DLD1 (cell line): Measurements from ENCODE around the gene IMPDH1.
"Not testable (repeated sequence)": the region's sequence is repeated elsewhere in the genome, so short reads cannot be mapped to it uniquely, and the experiment has no call there.

Source experiments
- in situ Hi-C: cut with HindIII; loops from 2 replicates; pipeline ENCODE4 v1.10.0; 2017; ENCODE audit warnings: low sequenced_read_pairs

The IMPDH1 gene

DNA sequence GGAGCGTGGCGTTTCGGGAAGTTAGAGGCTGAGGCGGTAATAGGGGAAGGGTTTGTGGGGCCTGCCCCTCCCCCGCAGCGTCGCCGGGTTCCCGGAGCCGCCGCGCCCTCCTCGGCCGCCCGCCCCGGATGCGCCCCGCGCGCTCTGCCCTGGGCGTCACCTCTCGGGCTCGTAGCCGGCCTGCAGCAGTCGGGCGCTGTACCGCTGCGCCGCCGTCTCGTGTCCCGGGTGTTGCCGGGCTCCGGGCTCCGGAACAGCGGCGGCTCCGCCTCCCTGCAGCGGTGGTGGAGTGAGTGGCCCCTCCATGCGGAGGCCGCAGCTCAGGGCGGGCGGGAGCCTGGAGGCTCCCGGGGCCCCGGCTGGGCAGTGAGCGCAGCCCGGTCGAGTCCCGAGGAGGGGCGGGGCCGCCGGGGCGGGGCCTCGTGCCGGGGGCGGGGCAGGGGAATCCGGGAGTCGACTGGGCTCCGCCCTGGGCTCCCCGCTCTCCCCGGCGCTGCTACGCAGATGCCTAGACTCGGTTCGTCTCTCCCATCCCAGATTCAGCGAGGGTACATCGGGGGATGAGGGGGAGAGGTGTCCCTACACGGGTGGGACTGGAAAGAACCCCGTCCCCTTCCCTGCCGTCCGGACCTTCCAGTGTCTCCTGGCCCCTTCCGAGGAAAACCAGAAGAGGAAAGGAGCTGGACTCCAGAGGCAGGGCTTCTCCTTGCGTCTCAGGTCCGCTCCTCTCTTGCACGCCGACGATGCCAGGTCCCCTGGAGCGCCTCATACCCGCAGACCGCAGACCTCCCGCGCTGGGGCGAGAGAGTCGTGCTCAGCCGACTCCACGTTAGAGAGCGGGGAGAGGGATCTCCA is at the start of gene IMPDH1:
Gene IMPDH1, minus strand, starts transcription at position 387 of the 855 bp plus-strand sequence. Its CDS starts 81 bp downstream, at position 306.
- in situ Hi-C loops, result no loop called here

DNA sequence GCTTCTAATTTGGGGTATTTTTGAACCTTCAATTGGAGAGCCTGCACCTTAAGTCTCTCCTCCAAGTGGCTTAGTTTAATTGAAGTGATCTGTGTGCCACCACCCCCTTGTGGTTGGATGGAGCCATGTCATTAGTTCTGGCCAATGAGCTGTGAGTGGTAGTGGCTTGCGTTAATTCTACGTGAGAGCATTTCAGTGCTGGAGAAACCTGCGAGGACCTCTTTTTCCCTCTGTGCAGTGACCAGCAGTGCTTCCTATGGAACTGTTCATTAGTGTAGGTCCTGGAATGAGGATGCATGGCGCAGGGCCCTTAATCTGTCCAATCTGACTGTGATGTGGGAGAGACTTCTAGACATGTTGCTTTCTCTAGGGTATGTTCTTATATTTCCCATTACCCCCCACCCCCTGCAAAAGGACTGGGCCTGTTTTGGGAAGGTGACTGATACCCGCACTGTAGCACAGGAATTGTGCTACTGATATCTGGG is 49.7 kb upstream of the IMPDH1 start:
- in situ Hi-C loops, result no loop called here

DNA sequence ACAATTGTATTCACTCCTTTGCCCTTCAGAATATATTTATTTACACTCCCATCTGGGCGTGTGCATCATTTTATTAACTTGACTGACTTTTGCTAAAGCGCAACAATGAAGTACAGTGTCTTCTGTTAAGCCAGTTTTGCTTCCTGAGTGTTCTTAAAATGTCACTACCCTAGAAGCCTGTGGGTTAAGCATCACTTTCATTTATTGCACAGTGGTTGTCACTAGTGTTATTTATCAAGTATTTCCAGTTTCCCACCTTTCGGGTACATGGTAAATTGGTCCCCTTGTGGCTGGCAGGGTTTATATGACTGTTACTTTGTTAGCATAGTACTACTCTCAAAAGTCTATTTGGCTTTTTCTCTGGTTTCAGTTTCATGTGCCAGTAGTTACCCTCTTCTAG is 49.2 kb upstream of the IMPDH1 start:
- in situ Hi-C loops, result no loop called here

DNA sequence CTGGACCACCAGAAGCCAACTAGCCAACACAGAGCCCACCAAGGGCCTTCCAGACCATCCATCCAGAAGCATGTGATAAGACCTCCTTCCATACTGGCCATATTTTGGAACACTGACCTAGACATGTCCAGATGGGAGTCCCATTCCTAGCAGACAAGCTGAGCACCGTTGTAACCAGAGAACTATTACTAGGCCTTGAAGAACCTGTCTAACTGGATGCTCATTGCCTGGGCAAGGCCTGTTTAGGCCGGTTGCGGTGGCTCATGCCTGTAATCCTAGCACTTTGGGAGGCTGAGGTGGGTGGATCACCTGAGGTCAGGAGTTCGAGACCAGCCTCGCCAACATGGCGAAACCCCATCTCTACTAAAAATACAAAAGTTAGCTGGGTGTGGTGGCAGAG is 47.6 kb upstream of the IMPDH1 start:
- in situ Hi-C loops, result not testable (repeated sequence)

DNA sequence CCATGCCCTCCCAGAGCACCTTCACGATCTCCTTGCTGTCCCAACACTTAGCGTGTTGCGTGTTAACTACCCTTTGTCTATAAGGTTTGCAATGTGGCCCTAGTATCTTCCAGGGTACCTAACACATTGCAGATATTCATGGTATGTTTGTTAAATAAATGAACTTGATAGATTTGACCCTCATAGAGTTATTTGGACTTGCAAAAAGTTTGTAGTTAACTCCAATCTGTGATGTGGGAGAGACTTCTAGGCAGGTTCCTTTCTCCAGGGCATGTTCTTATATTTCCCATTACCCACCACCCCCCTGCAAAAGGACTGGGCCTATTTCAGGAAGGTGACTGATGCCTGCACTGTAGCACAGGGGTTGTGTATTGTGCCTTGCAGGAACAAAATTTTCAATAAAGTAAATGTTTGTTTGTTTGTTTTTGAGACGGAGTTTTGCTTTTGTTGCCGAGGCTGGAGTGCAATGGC is 46.5 kb upstream of the IMPDH1 start:
- in situ Hi-C loops, result no loop called here

DNA sequence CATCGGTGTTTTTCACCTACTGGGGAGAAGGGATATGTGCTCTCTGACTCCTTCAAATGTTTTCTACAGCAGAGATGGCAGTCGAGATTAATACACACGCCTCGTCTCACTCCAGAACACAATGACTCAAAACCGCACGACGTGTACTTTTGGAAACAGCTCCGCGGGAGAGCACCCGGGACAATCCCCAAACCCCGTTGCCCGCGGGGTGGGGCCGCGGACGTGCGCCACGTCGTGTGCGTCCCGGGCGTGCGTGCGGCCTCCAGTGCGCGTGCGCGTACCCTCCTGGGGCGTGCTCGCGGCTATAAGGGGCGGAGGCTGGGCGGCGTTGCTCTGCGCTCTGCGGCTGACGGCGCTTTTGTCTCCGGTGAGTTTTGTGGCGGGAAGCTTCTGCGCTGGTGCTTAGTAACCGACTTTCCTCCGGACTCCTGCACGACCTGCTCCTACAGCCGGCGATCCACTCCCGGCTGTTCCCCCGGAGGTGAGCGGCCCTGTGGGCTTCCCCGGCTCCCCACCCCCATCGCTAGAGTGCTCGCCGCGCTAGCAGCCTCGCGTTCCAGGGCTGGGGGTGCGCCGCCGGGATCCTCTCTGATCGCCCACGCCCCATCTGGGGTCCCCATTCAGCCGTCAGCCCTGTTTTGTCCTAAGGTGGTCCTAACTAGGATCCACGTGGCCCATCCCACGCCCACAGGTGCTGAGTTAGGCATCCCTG is 45.9 kb upstream of the IMPDH1 start, which contains the start of gene HILPDA:
Gene HILPDA, plus strand, starts transcription at position 336 of the 712 bp plus-strand sequence. CDS start 1,391 bp downstream, outside the sequence.
- in situ Hi-C loops, result no loop called here

DNA sequence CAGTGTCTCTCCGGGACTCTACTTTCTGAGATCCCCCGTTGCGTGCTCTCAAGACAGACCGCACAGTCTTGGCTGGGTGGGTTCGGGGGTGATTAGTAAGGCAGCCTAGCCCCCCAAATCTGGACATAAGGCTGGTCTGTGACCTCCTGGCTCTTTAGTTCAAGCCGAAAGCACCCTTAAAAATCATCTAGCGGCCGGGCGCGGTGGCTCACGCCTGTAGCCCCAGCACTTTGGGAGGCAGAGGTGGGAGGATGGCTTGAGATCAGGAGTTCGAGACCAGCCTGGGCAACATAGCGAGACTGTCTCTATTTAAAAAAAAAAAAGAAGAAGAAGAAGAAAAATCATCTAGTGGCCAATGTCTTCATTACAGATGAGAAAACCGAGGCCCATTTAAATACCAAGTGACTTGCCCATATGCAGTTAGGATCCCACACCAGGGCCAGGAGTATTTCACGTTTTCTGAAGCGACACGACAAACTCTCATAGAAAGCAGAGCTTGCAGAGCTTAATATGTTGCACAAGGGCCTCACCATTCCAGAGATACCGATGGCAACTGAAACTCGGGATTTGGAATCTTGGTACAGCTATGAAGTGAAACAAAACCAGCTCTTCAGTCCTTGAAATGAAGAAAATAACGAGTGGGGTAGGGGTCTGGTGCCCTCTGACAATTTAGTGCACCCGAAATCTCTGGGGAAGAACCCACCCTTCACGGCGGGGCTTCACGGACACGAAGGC is 45.2 kb upstream of the IMPDH1 start:
- in situ Hi-C loops, result no loop called here

DNA sequence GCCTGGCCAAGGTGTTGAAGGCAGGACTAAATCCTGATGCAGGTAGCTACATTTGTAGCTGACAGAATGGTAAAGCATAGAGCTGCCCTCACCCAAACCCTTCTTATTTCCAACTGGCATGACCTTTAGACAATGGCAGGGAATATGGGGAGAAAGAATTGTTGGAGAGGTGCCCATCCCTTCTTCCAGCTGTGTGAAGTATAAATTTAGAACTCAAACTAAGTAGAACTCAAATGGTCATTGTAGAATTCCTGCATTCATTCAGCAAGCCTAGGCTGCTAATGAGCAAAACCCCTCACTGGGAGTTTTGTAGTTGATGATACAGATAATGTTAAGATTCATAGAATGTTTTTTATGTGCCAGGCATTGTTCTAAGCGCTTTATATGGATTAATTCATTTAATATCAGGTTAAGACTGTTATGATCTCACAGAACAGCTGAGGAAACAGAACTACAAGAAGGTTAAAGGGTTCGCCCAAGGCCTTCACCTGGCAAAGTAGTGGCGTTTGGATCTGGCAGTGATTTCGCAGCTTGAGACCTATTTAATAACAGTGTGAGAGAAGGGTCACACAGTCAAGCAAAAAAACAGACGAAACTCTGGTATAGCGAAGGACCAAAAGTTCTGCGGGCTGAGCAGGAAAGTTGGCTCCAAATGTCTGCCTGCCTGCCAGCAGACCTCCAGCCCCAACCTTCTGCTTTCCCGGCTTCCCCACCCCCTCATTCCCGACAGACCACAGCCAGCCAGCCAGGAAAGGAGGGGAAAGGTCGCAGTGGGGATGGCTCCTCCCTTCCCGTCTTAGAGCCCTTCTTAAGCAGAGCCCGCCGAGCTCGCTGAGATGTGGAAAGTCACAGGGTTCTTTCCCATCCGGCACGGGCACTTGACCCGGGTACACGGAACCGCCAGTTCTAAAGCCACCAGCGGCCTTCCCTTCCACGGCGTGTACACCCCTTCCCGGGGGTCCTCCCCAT is 44.3 kb upstream of the IMPDH1 start:
- in situ Hi-C loops, result no loop called here

DNA sequence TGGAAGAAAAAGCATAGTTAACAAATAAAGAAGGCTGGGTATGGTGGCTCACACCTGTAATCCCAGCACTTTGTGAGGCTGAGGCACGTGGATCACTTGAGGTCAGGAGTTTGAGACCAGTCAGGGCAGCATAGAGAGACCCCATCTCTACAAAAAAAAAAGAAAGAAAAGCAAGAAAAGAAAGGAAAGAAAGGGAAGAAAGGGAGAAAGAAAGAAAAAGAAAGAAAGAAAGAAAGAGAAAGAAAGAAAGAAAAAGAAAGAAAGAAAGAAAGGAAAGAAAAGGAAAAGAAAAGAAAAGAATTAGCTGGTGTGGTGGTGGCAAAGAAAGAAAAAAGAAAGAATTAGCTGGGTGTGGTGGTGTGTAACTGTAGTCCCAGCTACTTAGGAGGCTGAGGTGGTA is 42.8 kb upstream of the IMPDH1 start:
- in situ Hi-C loops, result no loop called here

DNA sequence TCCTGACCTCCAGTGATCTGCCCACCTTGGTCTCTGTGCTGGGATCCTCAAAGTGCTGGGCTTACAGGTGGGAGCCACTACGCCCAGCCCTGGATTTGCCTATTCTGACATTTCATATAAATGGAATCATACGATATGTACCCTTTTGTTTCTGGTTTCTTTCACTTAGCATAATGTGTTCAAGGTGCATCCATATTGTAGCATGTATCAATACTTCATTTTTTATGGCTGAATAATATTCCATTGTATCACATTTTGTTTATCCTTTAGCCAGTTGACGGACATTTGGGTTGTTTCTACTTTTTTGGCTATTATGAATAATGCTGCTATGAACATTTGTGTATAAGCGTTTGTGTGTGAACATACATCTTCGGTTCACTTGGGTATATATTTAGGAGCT is 41.1 kb upstream of the IMPDH1 start:
- in situ Hi-C loops, result no loop called here

DNA sequence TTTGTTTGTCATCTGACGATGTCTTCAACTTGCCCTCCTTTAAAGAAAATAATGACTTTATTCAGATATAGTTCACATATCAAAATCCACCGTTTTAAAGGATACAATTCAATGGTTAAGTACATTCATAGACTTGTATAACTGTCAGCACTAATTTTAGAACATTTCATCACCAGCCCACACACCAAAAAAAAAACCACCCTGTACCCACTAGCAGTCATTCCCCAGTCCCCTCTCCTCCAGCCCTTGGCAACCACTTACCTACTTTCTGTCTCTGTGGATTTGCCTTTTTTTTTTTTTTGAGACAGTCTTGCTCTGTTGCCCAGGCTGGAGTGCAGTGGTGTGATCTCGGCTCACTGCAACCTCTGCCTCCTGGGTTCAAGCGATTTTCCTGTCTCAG is 40.6 kb upstream of the IMPDH1 start:
- in situ Hi-C loops, result no loop called here

DNA sequence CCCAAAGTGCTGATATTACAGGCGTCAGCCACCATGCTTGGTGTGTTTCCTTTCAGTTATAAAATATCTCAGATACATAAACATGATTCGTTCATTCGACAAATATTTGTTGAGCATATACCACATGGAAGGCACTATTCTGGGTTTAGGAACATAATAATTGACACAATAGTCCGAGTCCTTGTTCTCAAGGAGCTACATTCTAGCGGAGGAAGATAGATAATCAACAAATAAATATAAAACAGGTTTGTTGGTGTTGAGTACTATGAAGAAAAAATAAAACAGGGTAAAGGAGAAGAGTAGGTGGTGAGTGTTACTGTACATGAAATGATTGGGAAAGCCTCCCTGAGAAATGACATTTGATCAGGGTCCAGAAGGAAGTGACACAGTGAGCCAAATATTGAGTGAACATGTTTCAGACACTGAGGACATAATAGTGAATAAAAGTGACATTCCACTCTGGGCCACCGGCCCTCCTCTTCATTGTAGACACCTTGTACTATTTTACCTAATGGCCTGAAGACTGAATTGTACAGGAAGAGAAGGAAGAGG is 39.0 kb upstream of the IMPDH1 start:
- in situ Hi-C loops, result no loop called here

DNA sequence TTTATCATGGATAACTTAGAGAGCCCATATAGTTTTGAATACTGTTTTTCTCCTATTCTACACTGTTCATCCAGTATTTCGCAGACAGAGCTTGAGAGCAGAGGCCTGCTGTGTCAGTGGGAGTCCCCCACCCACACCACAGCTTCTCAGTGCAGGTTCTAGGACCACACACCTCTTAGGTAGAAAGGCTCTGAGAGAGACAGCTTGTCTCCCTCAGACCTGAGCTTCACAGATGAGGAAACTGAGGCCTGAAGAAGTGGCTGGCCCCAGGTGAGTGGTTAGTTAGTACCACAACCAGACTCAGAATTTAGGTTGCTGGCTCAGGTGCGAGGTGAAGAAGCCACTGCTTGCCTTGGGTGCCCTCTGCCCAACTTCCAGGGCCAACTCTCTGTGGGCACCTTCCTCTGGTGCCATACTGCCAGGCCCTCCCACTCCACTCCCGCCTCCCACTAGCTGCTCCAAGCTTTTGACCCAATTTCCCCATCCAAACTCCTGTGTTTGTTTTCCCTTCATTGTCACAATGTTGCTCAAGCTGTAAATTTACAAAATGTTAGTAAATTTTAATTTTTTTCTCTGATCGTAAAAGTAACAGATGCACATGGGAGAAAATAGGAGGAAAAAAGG is 38.3 kb upstream of the IMPDH1 start:
- in situ Hi-C loops, result no loop called here

DNA sequence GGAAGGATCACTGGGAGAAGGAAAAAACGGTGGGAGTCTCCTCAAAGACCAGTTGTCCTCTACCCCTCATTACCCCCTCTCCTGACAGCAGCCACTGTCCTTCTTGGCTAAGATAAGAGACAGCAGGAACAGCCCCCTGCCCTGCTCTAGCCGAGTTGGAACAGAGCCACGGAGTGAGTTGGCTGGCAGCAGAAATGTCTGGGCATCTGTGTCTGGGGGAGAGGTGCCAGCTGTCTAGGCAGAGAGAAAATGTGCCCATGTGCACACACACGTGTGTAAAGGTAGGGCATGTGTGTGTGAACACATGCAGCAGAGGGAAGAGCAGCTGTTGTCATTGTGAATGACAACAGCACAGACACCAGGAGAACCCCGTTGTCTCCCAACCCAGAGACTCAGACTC is 36.5 kb upstream of the IMPDH1 start:
- in situ Hi-C loops, result no loop called here

DNA sequence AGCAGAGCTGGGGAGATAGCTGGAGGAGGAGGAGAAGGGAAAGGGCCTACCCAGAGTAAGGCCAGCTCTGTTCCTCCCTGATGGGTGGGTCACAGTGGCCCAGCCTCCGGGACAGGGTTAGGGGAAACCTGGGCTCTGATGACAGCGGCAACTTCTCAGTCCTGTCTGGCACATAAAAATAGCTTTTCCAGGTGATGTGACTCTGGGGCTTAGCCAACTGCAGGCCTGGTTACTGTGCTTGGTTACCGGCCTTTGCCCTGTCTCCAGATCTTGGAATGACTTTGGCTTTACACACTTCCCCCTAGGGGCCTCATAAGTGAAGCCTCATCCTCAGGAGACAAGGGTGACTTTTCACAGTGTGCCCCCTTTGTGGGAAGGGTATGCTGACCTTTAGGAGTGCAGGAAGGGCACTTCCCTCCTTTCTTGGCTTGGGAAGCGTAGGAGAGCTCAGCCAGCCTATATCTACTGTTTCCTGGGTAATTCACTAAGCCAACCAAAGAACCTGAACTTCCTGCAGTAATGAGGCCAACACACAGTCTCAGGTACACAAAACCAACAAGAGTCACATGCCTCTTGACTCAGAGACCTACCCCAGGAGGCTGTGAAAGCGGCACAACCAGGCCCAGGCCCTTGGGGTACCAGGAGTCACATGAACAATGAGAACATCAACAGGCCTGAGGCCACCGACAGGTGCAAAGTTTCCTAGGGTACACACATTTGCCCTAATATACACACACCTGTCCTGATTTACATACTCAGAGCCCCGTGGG is 34.2 kb upstream of the IMPDH1 start:
- in situ Hi-C loops, result no loop called here

DNA sequence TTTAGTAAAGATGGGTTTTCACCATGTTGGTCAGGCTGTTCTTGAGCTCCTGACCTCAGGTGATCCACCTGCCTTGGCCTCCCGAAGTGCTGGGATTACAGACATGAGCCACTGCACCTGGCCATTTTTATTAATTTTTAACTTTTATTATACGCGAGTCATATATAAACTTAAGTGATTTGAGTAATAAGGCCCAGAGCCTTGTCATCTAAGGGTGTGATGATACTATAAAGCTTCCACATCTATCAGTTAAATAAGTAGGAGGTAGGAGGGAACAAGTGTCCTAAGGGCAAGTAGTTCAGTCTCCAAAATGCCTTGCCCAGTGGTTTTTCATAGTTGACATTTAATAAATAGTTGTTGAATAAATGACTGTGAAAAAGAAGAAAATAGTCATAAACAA is 32.6 kb upstream of the IMPDH1 start:
- in situ Hi-C loops, result no loop called here

DNA sequence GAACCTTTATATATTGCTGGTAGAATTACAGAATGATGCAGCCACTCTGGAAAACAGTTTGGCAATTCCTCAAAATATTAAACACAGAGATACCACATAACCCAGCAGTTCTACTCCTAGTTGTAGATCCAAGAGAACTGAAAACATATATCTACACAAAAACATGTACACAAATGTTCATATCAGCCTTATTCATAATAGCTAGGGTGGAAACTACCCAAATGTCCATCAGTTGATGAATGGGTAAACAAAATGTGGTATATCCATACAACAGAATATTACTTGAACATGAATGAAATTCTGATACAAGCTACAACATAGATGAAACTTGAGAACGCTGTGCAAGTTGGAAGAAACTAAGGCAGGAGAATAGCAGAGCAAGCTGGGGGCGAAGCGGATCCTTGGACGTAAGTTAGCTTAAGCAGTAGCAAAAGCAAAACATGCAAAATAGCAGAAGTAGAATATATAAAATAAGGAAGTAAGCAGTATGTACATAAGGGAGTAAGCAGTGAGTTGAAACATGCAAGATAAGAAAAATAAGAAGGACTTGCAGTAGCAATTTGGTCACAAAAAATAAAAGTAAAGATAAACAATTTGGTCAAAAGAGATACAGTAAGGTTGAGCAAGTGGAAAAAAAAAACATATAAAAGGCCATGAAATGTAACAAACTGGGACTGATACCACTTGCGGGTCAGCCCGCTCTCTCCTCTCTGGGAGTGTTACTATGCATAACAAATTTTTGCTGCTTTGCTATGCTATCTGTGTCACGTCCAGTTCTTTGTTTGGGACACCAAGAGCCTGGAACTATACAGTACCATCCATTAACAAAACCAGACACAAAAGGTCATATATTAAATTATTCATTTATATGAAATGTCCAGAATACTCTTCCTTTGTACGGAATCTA is 27.9 kb upstream of the IMPDH1 start:
- in situ Hi-C loops, result no loop called here

DNA sequence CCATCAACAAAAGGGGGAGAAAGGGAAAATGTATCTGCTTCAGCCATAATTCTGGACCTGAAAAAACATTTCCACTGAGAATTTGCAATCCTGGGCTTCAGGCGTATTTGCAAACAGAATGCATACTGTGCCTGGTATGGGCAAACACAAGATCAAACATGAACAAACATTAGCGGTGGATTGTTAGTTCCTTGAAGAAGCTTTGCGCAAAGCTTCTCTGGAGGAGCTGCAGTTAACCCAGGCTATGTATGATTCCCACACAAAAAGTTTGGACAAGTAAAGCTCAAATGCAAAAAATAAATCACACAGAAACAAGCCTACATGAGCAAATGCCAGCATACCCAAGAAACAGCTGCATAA is 25.5 kb upstream of the IMPDH1 start:
- in situ Hi-C loops, result no loop called here
